ENCODE results near the gene FN1.
"Not testable (repeated sequence)": the region's sequence is repeated elsewhere in the genome, so short reads cannot be mapped to it uniquely, and the experiment has no call there.

Gene FN1

DNA sequence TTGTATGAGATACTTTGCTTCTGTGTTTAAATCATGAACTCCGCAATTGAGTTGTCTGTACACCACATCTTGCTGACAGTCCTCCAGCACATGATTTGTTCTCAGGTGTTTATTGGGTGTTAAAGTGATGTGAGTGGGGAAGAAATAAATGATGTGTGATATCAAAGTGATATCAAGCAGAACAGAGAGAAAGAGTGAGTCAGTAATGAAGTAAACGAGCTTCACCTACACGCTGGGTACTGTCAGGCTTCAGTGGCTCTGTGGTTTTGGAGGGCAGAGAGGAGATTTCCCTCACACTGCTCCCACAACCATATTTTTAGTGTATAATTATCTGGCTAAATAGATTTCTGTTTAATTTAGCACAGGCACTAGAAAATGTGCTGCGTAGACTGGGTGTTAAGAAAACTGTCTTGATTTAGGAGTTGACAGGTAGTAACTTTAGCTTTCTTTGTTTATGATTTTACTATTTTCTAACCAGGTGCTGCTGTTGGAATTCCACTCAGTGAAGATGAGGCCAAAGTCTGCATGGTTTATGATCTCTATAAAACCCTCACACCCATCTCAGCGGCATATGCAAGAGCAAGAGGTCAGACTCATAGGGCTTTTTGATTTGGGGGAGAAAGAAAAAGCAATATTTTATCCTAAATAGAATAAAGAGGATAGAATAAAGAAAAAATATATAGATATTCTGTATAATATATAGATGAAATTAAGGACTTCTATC, 102.8 kb downstream of the FN1 start:
- no peak for DNase-seq (ENCODE audit: low spot score)

DNA sequence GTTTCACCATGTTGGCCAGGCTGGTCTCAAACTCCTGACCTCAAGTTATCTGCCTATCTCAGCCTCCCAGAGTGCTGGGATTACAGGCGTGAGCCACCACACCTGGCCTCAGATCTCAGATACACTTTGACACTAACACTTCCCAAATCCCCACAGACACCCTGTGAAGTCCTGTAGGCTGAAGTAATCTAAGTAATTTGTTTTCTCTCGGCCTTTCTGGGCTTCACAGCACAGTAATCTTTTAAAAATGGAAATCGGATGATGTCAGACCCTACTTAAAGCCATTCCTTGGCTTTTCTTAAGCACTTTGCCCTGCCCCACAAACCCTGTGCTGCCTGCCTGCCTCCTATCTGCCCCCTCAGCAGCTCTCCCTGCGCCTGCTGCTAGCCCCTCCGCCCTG, 107.8 kb downstream of the FN1 start:
- DNase-seq (ENCODE audit: low spot score) = no peak

DNA sequence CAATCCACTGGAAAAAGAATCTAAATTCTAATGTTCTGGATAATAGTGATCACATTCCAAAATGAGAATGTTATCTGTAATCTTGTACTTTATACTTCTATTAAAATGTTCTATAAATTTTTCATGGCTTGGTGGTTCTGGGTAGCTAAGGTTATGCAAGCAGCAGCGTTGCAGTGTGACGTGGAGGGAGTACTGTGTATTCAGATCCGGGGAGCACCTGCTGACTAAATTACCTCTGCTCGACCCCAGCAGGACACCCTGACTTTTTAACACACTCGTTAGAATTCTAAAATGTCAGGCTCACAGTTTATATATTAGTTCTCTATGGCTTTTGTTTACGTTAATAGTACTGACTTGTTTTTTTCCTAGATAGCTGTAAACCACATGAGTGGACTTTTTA, 111.1 kb downstream of the FN1 start:
- DNase-seq (ENCODE audit: low spot score) = no peak

DNA sequence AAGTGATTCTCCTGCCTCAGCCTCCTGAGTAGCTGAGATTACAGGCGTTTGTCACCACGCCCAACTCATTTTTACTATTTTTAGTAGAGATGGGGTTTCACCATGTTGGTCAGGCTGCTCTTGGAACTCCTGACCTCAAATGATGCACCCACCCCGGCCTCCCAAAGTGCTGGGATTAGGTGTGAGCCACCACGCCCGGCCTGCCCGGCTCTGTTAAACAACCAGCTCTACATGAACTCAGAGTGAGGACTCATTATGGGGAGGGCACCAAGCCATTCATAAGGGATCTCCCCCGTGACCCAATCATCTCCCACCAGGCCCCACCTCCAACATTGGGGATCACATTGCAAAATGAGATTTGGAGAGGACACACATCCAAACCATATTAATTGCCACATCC, 115.2 kb downstream of the FN1 start:
- DNase-seq (ENCODE audit: low spot score) = no peak

DNA sequence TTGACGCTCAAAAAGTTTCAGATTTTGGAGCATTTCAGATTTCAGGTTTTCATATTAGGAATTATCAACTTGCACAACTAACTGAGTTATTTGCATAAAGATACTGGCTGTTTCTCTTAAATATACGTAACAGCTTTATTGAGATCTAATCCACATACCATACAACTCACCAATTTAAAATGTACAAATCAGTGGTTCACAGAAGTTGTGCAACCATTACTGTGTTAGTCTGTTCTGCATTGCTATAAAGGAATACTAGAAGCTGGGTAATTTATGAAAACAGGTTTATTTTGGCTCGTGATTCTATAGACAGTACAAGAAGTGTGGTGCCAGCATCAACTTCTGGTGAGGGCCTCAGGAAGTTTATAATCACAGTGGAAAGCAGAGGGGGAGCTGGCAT, 115.8 kb downstream of the FN1 start:
- DNase-seq (ENCODE audit: low spot score) = no peak

DNA sequence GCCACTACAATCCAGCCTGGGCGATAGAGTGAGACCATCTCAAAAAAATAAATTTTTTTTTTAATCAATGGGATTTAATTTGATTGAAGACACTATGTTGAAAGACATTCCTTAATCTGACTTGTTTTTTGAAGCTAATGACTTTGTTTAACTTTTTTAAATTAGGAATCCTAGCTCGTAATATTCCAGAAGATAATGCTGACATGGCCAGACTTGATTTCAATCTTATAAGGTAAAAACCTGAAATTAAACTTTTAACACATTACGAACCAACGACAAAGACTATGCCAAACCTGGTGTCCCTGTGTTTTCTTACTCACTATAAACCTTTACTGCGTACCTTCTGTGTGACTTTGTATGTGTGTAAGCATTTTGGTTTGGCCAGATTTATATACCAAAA, 116.4 kb downstream of the FN1 start:
- no peak for DNase-seq (ENCODE audit: low spot score)

DNA sequence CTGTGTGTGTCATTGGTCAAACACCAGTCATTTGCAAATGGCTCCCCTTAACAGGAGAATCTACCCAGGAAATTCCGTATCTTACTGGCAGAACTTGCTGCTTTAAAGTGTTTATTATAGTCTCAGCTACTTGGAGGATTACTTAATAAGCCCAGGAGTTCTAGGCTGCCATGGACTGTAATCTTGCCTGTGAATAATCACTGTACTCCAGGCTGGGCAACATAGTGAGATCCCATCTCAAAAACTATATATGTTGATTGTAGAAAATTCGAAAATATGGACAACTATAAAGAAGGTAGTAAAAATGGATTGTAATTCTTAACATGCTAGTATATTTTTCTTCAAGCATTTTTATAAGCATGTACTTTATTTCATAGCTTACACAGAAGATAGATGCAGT, 119.5 kb downstream of the FN1 start:
- no peak for DNase-seq (ENCODE audit: low spot score)

DNA sequence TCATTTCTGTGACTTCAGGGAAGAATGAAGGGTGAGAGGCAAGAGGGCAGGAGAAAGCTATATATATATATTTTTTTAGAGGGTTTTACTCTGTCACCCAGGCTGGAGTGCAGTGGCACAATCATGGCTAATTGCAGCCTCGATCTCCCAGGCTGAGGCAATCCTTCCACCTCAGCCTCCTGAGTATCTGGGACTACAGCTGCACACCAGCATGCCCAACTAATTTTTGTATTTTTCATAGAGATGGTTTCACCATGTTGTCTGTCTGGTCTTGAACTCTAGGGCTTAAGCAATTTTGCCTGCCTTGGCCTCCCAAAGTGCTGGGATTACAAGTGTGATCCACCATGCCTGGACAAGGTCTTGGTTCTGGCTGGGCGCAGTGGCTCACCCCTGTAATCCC, 120.6 kb downstream of the FN1 start:
- no peak for DNase-seq (ENCODE audit: low spot score)

DNA sequence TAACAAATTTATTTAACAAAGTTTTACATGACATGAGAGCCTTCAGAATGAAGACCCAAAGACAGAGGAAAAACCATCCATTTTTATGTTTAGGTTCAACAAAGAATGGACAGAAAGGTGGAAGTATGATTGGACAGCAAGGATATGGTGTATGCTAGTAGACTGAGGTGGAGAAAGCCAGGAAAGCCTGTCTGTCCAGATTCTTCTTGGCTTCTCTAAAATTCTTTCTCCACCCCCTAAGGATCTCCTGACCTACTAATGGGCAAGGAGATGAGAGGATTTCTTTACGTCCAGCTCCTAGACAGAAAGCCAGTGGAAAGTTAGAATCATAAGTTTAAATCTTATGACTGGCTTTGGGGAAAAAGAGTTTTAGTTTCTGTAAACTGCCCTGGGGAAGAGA, 121.0 kb downstream of the FN1 start:
- no peak for DNase-seq (ENCODE audit: low spot score)

DNA sequence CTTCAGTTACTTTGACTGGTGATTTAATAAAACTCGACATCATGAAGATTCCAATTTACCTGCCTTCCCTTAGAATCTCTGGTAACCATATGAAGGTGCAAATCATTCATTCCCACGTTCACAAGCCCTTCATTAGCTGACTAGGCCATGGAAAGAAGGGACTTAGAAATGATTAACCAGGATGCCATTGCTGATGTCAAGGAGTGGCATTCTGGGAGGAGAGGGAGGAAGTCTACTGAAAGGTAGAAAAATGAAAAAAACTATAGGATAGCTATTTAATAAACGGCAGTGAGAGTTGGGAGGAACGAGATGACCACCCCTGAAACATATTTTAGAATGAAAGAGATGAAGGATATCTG, 122.6 kb downstream of the FN1 start:
- no peak for DNase-seq (ENCODE audit: low spot score)

DNA sequence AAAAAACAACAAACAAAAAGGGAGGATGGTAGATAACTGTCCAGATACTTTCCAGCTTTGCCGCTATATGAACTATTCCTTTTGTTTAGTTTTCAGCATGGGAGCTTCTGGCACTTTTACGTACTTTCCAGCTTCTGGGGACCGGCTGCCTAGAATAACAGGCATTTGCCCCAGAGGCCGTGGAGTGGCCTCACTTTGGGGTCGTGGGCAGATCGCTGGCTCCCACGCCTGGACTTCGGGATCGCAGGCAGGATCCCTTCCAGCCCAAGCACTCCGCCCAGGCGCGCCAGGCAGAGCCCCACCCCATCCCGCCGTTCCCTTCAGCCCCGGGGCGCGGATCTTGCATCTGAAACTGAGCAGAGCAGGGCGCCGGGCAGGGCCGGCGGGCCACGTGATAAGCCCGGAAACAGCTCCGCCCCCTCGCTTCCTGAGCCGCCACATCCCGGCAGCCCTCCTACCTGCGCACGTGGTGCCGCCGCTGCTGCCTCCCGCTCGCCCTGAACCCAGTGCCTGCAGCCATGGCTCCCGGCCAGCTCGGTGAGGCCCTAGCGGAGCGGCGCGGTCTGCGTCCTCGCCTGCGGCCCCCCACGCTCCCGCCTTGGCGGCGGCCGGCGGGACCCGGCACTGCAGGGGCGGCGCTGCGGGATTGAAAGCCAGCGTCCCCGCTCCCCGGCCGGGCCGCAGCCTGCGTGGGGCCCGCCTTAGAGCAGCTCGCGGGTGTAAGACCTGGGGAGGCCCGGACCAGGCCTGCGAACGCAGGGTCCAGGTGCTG, 124.1 kb downstream of the FN1 start, which contains the start of gene ATIC:
Gene ATIC (plus strand): TSS at position 435 of the 772 bp plus-strand sequence. CDS start 84 bp downstream, at position 519.
- DNase-seq (ENCODE audit: low spot score) = peak; percentile 89

DNA sequence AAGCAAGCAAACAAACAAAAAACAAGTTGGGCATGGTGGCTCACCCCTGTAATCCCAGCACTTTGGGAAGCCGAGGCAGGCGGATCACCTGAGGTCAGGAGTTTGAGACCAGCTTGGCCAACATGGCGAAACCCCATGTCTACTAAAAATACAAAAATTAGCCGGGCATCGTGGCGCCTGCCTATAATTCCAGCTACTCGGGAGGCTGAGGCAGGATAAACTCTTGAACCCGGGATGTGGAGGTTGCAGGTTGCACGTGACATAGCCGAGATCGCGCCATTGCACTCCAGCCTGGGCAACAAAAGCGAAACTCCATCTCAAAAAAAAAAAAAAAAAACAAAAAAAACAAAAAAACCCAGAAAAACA, 124.6 kb downstream of the FN1 start:
- not testable (repeated sequence) for DNase-seq (ENCODE audit: low spot score)

Measured in hematopoietic multipotent progenitor cell treated with erythropoietin and hydrocortisone succinate and interleukin-3 and kit ligand, for 15 days (in vitro differentiated cells).